GM12874 (cell line): Measurements from ENCODE around the gene KCNMB2.

ENCODE experiments used
- CTCF ChIP-seq: IDR thresholded peaks from 2 replicates; pipeline ENCODE4 v1.5.1; 2011; ENCODE audit warnings: low read depth, mild to moderate bottlenecking, control low read depth, low read length, moderate library complexity; ENCODE audit not compliant: insufficient read depth

Gene KCNMB2

GRCh38 chr3:178705925-178706324, 169.7 kb downstream of the KCNMB2 start:
- TF ChIP-seq CTCF = no peak

- TF ChIP-seq CTCF = no peak
These were observed 170.2 kb downstream of the KCNMB2 start for GRCh38 chr3:178706411-178706810.

GRCh38 chr3:178707311-178708031, 171.2 kb downstream of the KCNMB2 start:
- TF ChIP-seq CTCF = no peak

GRCh38 chr3:178709051-178709450, 172.8 kb downstream of the KCNMB2 start:
- no peak for TF ChIP-seq CTCF

- no peak for TF ChIP-seq CTCF
These were observed 175.5 kb downstream of the KCNMB2 start for GRCh38 chr3:178711753-178712152.

GRCh38 chr3:178712247-178712646, 176.0 kb downstream of the KCNMB2 start:
- TF ChIP-seq CTCF = no peak

GRCh38 chr3:178714925-178715832, 178.9 kb downstream of the KCNMB2 start:
- TF ChIP-seq CTCF = no peak
